GM21717 (cell line): ENCODE data around the gene RBP5.
"Not testable (repeated sequence)": the region's sequence is repeated elsewhere in the genome, so short reads cannot be mapped to it uniquely, and the experiment has no call there.

Source experiments
- ATAC-seq: cut with Tn5 transposase; IDR thresholded peaks from one replicate; pipeline ENCODE4 v1.9.1; 2021; ENCODE audit warnings: mild to moderate bottlenecking, moderate library complexity; ENCODE audit not compliant: unreplicated experiment

The RBP5 gene

DNA sequence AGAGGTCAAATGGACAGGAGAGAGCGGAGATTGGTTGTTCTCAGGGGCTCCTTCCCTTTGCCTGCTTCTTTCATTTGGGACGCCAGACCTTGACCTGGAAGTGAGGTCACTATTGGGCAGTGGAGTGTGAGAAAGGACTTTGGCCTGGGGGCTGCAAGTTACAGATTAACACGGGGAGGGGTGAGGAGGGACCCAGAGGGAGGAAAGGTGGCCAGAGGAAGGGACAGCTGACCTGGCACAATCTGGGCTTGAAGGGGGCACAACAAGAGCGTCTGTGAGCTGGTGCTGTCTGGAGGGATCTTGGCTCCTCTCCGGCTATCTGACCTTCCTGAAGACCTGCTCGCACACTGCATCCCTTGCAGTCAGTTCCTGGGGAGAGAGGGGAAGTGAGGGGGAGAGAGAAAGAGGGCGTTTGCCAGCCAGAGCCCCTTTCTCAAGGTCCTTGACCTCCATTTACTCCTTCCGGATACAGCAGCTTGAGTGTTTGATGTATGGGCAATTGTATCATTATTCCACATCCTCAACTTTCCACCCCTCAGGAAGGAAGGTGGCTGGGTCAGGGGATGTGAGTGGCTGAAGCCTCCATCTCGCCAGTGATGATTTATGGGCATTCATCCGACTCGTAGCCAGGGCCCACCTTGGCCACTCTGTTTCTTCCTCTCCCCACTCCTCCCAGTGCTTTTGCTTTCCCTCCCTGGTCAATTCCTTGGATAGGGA is 4.7 kb downstream of the RBP5 start:
- ATAC-seq, result no peak

- no peak for ATAC-seq
These were observed 5.6 kb downstream of the RBP5 start for GRCh38 chr12:7122811-7123769.

- no peak for ATAC-seq
These were observed 7.4 kb downstream of the RBP5 start for GRCh38 chr12:7121324-7121723.

DNA sequence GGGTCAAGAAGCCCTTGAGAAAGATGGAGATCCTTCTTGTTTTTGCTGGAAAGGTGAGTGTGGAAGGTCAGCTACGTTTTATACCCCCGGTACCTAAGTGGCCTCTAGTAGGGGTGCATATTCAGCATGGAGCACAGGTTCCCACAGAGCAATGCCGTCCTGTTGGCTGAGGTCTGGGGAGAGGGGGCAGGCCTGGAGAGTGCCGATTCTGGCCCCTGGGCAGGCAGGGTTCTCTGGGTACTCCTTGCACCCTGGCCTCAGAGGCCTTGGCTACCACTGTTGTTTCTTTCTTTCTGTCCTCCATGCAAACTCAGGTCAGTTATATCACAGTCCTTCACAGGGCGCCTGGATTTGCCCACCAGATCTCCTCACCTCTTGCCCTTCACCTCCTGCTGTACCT is 8.5 kb downstream of the RBP5 start:
- ATAC-seq, result no peak

GRCh38 chr12:7118881-7119280 is 9.8 kb downstream of the RBP5 start:
- ATAC-seq, result no peak

DNA sequence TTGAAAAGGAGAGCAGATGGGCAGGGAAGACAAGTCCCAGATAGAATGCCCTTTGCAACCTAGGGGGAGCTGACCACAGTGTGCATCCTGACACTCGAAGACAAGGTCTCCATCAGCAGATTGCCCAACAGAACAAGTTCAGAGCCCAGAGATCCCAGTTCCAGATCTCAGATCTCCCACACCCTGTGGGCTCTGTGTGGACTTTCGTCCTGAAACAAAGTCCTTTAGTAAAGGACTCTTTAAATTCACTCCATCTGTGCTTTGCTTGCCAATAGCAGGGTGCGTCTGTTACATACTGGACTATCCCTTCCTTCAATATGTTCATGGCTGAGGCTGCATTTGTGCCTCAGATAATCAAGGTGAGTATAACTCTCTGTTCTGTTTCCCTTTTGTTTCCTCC is 11.0 kb downstream of the RBP5 start:
- no peak for ATAC-seq

DNA sequence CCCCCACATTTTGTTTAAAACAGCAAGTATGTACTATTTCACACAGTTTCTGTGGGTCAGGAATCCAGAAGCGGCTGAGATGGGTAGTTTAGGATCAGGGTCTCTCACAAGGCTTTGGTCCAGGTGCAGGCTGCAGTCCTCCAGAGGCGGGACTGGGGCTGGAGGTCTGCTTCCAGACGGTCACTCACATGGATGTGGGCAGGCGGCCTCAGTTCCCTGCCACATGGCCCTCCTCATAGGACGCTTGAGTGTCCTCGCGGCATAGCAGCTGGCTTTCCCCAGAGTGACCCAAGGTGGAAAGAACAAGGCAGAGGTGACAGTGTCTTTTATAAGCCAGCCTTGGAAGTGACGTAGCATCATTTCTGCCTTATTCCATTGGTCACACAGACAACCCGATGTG is 11.8 kb downstream of the RBP5 start:
- no peak for ATAC-seq

DNA sequence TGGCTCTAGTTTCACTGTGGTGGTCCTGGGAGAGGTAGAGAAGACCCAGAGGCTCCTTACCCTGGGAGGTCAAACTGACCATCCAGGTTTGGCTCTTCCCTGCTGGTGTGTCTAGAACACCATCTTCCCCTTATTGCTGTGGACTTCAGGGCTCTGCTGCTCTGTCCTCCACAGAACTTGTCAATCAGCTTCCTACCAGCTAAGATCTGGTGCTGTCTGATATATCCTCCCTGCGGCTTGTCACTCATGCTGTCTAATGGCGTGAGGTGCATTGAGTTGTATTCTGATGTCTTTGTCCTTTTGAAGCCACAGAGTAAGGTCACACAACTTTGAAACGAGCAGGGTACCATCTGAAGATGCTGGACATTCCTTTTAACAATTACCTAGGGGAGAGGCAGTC is 12.5 kb downstream of the RBP5 start:
- no peak for ATAC-seq

DNA sequence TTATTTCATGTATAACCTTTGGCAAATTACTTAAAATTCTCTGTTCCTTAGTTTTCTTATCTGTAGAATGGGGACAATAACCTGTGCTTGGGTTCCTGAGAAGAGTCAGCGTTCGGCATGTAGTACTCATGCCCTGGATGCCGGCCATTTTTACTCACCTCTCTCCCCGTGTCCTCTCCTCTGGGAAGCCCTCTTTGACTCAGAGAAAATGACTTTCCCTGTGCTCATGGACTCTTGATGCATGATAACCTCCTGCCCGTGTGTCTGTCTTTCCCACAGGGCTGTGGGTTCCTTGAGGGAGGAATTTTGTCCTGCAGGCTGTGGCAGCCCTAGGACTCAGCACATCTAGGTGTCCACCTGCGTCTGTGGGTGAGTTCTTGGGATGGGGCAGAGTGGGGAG is 13.8 kb downstream of the RBP5 start:
- ATAC-seq, result no peak

DNA sequence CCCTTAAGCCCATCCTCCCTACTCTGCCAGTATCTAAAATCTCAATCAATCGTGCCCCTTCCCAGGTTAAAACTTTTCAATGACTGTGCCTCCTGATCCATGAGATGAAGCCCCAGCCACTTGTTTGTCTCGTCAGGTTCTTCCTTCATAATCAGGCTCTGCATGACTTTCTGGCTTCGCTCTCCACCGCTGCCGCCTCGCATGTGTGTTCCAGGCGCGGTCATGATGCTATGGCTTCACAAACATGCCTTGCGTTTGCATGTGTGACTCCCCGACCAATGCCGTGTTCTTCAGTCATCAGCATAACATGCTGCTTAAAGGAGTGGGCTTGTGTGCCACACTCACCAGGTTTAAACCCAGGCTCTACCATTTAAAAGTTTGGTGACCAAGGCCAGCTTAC is 14.7 kb downstream of the RBP5 start:
- no peak for ATAC-seq

GRCh38 chr12:7113389-7113871 is 15.3 kb downstream of the RBP5 start:
- ATAC-seq, result no peak

- no peak for ATAC-seq
These were observed 16.6 kb downstream of the RBP5 start for GRCh38 chr12:7112041-7112440.

DNA sequence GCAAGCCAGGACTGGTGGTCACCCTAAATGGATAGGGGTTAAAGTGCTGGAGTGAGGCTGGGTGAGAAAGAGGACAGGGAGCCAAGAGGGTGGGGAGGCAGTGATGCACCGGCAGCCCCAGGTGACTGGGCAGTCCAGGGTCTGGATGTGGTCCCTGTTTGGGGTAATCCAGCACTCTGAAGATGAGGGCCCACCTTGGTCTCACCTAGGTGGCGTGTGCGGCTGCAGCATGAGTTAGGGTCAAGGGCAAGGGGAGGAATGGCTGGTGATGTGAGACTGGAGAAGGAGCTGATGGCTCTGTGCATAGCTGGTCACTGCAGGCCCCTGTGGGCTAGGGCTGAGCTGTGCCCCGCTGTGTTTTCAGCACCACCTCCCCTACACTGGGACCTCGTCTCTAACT is 18.0 kb downstream of the RBP5 start:
- ATAC-seq, result no peak

DNA sequence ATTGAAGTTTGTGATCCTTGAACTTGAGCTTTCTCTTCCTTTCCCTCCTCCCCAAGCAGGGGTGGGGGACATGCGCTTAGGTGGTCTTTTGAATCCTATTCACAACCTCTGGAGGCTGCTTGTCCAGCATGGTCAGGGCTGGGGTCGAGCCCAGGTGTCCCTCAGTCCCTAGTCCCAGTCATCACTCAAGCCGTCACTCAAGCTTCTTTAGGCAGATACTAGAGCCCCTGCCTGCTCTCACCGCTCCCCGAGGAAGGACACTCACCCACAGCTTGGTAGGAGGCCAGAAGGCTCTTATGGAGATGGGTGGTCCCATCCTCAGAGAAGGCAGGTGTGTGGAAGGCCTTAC is 19.1 kb downstream of the RBP5 start:
- no peak for ATAC-seq

GRCh38 chr12:7108796-7109571 is 19.7 kb downstream of the RBP5 start, which contains the start of gene C1RL:
TSS of gene C1RL (minus strand) at chr12:7109214. CDS start at chr12:7109180, 34 bp downstream.
- peak; percentile 36 for ATAC-seq

DNA sequence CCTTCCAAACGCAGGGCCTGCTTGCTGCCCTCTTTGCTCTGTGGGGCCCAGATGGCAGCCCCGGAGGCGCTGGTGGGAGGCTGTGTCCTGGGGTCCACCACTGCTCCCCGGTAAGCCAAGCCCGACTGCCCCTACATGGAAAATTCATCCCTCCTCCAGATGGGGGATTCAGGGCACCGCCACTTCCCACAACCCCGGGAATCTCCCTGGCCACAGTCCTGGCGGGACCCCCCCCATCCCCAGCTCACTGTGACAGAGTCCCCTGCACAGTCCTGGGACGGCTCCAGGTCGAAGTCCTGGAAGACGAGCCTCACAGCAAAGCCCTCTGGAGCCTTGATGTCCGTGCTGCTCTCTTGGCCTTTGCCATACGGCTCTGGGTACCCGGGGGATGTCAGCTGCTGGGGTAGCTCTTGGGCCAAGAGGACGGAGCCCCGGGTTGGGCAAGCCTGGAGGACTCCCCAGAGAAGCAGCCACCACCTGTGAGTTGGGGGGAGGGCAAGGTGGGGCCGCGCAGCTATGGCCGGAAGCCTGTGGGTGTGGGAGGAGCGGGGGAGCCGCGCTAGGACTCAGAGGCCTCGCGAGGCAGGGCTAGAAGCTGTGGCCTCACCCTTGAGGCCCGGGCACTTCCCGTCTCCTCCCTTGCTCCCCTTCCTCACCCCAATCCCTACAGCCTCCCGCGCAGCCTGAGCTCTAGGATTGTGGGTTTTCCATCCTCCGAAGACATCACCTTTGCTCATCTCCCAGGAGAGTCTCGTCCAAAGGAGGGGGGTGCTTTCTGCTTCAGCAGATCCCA is 20.5 kb downstream of the RBP5 start:
- ATAC-seq, result peak; percentile 83

- ATAC-seq, result no peak
These were observed 21.1 kb downstream of the RBP5 start for GRCh38 chr12:7107636-7108002.

DNA sequence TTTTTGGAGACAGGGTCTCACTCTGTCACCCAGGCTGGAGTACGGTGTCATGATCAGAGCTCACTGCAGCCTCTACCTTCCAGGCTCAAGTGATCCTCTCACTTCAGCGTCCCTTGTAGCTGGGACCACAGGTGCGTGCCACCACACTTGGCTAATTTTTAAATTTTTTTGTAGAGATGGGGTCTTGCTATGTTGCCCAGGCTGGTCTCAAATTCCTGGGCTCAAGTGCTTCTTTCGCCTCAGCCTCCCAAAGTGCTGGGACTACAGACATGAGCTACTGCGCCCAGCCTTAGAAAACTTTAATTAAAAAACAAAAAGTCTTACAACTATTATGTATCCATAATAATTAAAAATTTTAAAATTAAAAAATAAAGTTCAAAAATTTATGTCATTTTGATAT is 21.5 kb downstream of the RBP5 start:
- not testable (repeated sequence) for ATAC-seq

GRCh38 chr12:7106082-7106481 is 22.6 kb downstream of the RBP5 start:
- ATAC-seq, result no peak

DNA sequence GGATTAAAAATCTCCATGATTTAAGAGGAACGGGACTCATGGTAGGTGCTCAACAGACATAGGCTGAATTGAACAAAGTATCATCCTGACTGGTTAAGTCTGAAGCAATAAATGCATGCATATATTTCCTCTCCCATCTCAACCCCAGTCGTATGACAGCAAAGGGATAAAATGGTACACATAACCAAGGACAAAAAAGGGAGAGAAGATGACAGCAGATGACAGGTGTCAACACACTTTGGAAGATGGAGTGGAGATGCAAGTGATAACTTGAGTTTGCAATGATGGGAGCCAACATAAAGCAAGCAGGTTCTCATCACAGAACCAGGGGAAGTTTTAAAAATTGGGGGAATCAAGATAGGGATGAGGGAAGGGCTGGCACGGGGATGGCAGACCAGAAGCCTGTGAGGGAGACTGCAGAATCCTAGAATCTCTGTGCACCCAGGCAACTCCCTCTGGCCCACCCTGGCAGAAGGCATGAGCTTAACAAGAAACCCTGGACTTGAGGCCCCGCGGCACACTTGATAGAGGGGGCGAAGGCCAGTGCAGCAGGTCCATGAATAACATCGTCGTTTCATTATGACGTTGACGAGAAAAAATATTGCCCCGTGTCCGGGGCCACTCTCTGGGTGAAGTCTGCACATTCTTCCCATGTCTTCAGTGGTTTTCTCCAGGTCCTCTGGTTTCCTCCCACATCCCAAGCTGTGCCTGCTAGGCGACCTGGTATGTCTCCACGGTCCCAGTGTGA is 24.7 kb downstream of the RBP5 start:
- ATAC-seq, result no peak
